Renal cortex interstitium (tissue), 11 donors: ENCODE results near the gene RTN4RL2. TPM values are rescaled to one million over a fixed set of nuclear protein-coding genes. Genes with fewer than 3 reads are reported as not detected.
A peak's percentile ranks its signal among the peaks of the same experiment; 100 is the strongest.
"Not testable (repeated sequence)": the region's sequence is repeated elsewhere in the genome, so short reads cannot be mapped to it uniquely, and the experiment has no call there.

ENCODE experiments used
- DNase-seq, 11 donors: peaks; one replicate each; pipeline ENCODE4 v3.0.0-alpha.2; 2013; ENCODE audit warnings: low read depth in 9 of 11, low spot score in 4 of 11; ENCODE audit errors: extremely low read depth in 1 of 11
- polyA plus RNA-seq, 3 donors: library from polyadenylated mRNA; unstranded; fragments of 120-200 nt; gene quantifications; one replicate each; pipeline ENCODE4 v1.2.1, GENCODE V29; 2013; ENCODE audit not compliant: insufficient read length in 3 of 3

Gene RTN4RL2
- polyA plus RNA-seq, 3 donors, result 2.3 to 3.9 (median 2.4) TPM

GRCh38 chr11:57427727-57428082 lies 32.6 kb upstream of the RTN4RL2 start:
- DNase-seq, result no peak

DNA sequence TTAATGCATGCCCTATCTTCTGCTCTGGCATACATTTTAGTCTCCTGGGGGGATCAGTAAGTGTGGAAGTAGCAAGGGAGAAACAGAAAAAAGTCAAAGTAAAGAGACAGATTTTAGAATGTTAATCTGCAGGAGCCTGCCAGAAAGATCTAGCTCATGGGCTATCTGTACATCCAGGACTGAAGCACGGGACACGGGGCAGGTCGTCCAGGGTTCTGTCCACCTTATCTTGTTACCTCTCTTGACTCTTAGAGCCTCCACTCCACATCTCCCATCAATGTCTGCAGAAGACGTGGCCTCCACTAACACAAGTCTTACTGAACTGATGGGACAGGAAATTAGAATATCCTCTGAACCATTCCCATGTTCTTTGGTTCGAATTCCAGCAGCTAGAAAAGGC lies 31.7 kb upstream of the RTN4RL2 start:
- DNase-seq, result no peak

- DNase-seq, result no peak
Observed at GRCh38 chr11:57429946-57430345, 30.4 kb upstream of the RTN4RL2 start.

GRCh38 chr11:57430952-57431351 lies 29.4 kb upstream of the RTN4RL2 start:
- no peak for DNase-seq

- no peak for DNase-seq
Observed at GRCh38 chr11:57432149-57432561, 28.2 kb upstream of the RTN4RL2 start.

GRCh38 chr11:57432714-57433163 lies 27.6 kb upstream of the RTN4RL2 start:
- DNase-seq, result no peak

DNA sequence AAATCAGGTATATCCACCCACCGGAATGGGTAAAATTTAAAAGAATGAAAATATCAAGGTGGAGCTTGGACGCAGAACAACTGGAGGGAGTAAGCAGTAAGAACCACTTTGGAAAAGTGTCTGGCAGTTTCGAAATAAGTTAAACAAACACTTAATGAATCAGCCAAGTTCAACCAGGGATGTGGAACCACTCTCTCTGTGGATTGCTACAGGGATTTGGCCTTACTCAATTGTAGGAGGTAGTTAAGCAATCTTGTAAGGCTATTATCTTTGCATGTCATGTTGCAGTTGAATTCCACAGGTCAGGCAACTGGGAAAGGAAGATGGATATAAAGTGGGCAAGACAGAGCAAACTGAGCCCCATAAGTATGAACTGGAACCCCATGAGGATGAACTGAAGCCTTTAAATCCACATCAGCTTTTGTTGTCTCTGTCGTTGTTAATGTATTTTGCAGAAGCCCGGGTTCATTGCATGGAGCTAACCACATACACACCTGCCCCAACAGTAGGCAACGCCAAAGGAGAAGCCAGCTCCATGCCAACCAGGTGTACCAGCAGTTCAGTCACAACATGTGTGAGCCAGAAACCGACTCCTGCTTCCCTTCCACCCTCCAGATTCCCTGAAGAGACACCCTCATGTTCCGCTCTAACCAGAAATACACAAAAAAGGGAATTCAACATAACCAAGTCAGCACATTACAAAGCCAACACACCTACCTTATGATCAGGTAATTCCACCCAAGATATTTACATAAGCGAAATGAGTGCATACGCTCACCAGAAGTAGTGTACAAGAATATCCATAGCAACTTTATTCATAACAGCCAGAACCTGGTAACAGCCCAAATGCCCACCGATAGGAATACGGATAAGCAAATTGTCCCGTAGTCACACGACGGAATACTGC lies 25.4 kb upstream of the RTN4RL2 start:
- no peak for DNase-seq

DNA sequence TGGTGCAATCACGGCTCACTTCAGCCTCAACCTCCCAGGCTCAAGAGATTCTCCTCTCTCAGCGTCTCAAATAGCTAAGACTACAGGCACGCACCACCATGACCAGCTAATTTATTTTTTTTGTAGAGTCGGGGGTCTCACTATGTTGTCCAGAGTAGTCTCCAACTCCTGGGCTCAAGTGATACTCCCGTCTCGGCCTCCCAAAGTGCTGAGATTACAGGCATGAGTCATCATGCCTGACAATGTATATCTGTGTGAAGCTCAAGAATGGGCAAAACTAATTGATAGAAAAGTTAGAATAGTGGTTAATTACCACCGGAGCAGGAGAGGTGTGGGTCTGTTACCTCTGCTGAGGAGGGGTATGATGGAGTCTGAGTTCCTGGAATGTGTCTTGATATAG lies 24.3 kb upstream of the RTN4RL2 start:
- DNase-seq, result no peak

DNA sequence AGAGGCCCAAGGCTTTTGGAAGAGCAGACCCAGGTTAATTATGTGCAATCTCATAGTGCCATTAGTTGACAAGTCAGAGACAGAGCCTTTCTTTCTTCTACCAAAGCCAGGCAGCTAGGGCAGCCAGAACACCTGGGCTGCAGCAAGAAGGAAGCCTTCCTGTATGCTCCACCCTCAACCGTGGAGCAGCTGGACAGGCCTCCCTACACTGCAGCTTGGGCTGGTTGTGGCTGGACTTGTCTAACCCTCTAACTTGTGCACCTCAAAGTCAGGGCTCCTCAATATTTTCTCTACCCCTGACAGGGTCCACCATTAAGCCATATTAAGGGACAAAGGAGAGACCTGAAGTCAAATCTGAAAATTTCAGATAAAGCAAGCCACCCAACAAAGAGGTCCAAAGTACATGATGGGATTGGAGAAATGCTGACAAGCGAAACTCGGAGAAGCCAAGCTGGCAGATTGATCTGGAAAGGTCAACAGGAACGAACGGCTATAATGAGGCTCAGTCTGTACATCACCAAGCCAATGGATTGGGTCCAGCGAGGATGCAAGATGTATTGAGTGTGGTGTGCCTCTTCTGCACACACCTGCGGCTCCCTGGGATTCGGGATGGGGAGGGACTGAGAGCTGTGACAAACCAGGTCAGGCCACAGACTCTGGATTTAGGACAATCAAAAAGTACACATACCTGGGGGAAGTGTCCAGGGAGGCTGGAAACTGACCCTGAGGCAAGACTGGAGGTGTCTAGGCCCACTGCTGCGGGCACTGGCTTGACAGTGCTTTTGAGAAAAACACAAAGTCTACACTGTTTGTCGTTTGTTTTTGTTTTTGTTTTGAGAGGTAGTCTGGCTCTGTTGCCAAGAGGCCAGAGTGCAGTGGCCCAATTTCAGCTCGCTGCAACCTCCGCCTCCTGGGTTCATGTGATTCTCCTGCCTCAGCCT lies 21.7 kb upstream of the RTN4RL2 start:
- no peak for DNase-seq

DNA sequence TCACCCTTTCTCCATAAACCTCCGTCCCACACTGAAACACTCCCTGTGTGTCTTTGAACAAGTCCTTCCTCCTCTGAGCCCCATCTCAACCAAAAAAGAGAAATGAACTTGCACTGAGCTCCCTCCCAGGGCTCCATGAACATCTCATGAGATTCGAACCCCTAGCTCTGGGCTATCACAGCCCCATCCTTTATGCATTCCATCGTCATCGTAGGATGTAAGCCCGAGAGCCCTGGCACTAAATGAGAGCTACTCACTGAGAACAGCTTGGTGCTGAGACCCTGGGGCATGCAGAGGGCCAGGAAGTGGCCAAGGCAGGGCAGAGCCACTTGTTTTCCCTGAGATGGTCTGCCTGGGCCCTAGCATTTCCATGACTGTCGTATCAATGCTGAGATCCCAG lies 20.5 kb upstream of the RTN4RL2 start:
- DNase-seq, result no peak

- DNase-seq, result no peak
Observed at GRCh38 chr11:57440744-57441414, 19.4 kb upstream of the RTN4RL2 start.

DNA sequence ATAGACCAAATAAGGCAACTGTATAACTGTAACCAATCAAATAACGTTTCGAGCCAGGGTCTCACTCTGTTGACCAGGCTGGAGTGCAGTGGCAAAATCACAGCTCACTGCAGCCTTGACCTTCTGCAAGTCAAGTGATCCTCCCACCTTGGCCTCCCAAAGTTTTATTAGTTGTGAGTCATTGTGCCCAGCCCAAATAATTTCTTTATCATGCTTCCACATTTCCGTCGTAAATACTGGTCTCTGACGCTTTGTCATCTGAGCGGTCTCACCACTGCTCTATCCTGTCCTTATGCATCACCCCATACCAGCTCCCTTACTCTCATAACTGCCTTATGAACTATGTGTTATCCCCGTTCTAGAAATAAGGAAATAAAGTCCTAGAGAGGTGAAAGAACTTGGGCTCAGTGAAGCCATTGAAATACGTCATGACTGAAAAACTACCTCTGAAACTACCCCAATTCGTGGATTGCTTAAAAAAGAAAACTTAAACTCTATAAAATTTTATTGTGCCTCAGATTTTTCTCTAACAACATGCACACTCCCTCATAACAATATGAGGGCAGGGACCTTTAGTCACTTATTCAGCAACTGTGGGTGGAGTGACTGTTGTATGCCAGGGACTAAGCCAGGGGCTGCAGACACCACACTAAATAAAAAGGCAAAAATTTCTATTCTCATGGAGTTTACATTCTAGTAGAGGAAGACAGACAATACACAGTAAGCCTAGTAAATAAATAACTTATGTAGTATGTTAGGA lies 15.8 kb upstream of the RTN4RL2 start:
- no peak for DNase-seq

- DNase-seq, result not testable (repeated sequence)
Observed at GRCh38 chr11:57445122-57445394, 15.3 kb upstream of the RTN4RL2 start.

GRCh38 chr11:57446055-57446454 lies 14.3 kb upstream of the RTN4RL2 start:
- DNase-seq, result no peak

DNA sequence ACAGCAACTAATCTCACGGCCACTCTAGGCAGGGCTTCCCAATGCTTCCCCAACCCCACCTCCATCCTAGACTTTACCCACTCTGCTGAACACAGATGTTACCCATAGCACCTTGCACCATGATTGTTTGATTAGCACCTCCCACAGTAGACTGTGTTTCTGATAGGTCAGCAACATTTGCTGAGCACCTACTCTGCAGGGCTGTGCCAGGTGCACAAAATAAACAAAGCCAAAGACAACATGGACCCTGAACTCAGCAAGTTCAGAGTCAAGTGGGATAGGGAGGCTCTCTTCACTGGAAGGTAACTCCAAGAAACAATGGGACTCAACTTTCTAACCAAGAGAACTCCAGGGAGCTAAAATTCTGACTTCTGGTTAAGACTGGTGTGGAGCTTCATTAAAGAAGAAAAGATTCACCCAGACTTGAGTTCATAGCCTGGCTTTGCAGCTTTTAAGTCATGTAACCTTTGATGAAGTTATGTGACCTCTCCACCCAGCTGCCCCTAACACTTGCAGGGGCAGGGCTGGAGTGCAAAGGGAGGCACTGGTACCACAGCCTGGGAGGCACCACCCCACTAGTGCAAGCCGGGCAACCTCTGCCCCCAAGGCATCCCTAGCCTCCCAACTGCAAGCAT lies 6.7 kb upstream of the RTN4RL2 start:
- DNase-seq, result no peak

GRCh38 chr11:57456960-57457642 lies 3.2 kb upstream of the RTN4RL2 start:
- peak in 9 of 11 donors; percentile 56 to 77 (median 74) for DNase-seq

DNA sequence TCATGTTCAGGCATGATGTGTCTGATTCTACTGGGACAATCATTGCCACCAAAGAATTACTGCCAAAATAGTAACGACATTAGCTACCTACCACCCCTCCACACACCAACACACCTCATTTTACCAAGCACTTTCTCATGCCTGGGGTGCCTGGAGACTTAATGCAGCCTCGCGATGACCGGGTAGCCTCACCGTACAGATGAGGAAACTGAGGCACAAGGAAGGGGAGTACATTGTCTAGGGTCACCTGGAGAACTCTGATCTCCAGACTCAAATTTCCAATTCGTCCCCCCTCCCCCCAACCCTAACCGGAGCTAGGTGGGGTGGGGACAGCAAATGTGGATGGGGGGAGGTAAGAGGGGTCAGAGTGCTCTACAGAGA lies 2.7 kb upstream of the RTN4RL2 start:
- no peak for DNase-seq

GRCh38 chr11:57458060-57458409 lies 2.3 kb upstream of the RTN4RL2 start:
- DNase-seq, result no peak
